CD14-positive monocyte (primary cell): ENCODE measurements around the gene PSMB7. TPM values are rescaled to one million over a fixed set of nuclear protein-coding genes. Genes with fewer than 3 reads are reported as not detected.

Source experiments
- DNase-seq, 3 donors: peaks; one replicate each; pipeline ENCODE4 v3.0.0-alpha.2; 2011 to 2022
- H2AFZ ChIP-seq: 2 replicates; pipeline ENCODE4 v1.6.0; 2012; ENCODE audit warnings: mild to moderate bottlenecking, low read depth, low read length, inconsistent platforms; ENCODE audit not compliant: insufficient read depth, poor library complexity, severe bottlenecking
- H3K27ac ChIP-seq, 2 donors: 1 replicate in 1 of 2; 2 replicates in 1 of 2; pipeline ENCODE4 v1.5.1; 2012 to 2013; ENCODE audit warnings: low read length in 2 of 2, control low read depth in 1 of 2, inconsistent platforms in 1 of 2, low read depth in 1 of 2, mild to moderate bottlenecking in 1 of 2
- H3K27me3 ChIP-seq, 2 donors: one replicate each; pipeline versions ENCODE4 v1.6.0 to v1.6.1; 2011 to 2013; ENCODE audit warnings: low read length in 2 of 2; ENCODE audit not compliant: control insufficient read depth in 2 of 2, insufficient read depth in 2 of 2
- H3K36me3 ChIP-seq, 2 donors: replicated peaks in 1 of 2; 1 replicate in 1 of 2; 2 replicates in 1 of 2; pipeline versions ENCODE4 v1.5.1 to v1.6.1; 2012 to 2013; ENCODE audit warnings: low read length in 2 of 2, control low read depth in 1 of 2, inconsistent platforms in 1 of 2, mild to moderate bottlenecking in 1 of 2; ENCODE audit not compliant: insufficient read depth in 2 of 2, control insufficient read depth in 1 of 2
- H3K4me1 ChIP-seq, 2 donors: 1 replicate in 1 of 2; 2 replicates in 1 of 2; pipeline versions ENCODE4 v1.5.1 to v1.6.1; 2012 to 2013; ENCODE audit warnings: low read length in 2 of 2, control low read depth in 1 of 2, inconsistent platforms in 1 of 2, mild to moderate bottlenecking in 1 of 2, moderate library complexity in 1 of 2; ENCODE audit not compliant: insufficient read depth in 2 of 2, control insufficient read depth in 1 of 2
- H3K4me2 ChIP-seq: replicated peaks from 2 replicates; pipeline ENCODE3; 2012; ENCODE audit warnings: low read length, moderate library complexity, mild to moderate bottlenecking; ENCODE audit not compliant: poor library complexity, severe bottlenecking; ENCODE audit errors: extremely low read depth
- H3K4me3 ChIP-seq, 3 experiments: fragments of 200-600 bp in 1 of 3; sonication (generic) in 1 of 3; replicated peaks in 1 of 3; 1 replicate in 2 of 3; 2 replicates in 1 of 3; pipeline ENCODE4 v1.5.1; 2011 to 2013; ENCODE audit warnings: low read length in 3 of 3, mild to moderate bottlenecking in 3 of 3, control low read depth in 2 of 3, low read depth in 2 of 3, inconsistent platforms in 1 of 3, moderate library complexity in 1 of 3
- H3K79me2 ChIP-seq: 2 replicates; pipeline ENCODE4 v1.6.0; 2012; ENCODE audit warnings: mild to moderate bottlenecking, control low read depth, inconsistent platforms, low read length, moderate library complexity; ENCODE audit not compliant: insufficient read depth
- H3K9ac ChIP-seq: 2 replicates; pipeline ENCODE4 v1.6.0; 2017; ENCODE audit warnings: low read length, mild to moderate bottlenecking; ENCODE audit not compliant: insufficient read depth, poor library complexity, severe bottlenecking
- H3K9me3 ChIP-seq, 2 donors: replicated peaks in 1 of 2; 1 replicate in 1 of 2; 2 replicates in 1 of 2; pipeline versions ENCODE4 v1.5.1 to v1.6.1; 2012 to 2013; ENCODE audit warnings: low read length in 2 of 2, control low read depth in 1 of 2; ENCODE audit not compliant: control insufficient read depth in 1 of 2, insufficient read depth in 1 of 2
- H4K20me1 ChIP-seq: 2 replicates; pipeline ENCODE4 v1.6.0; 2012; ENCODE audit warnings: mild to moderate bottlenecking, low read length, control low read depth, moderate library complexity; ENCODE audit not compliant: insufficient read depth
- H3K27ac Mint-ChIP-seq, 7 donors: one replicate each; pipeline ENCODE4 v1.8.0; 2020; ENCODE audit warnings: mild to moderate bottlenecking in 7 of 7, mixed read lengths in 7 of 7, moderate library complexity in 6 of 7, inconsistent platforms in 2 of 7
- H3K27me3 Mint-ChIP-seq, 3 donors: one replicate each; pipeline ENCODE4 v1.8.0; 2021 to 2022; ENCODE audit warnings: low read depth in 3 of 3, mild to moderate bottlenecking in 3 of 3, mixed read lengths in 3 of 3, moderate library complexity in 3 of 3, inconsistent platforms in 1 of 3
- H3K36me3 Mint-ChIP-seq, 2 donors: one replicate each; pipeline ENCODE4 v1.8.0; 2020; ENCODE audit warnings: mixed read lengths in 2 of 2, inconsistent platforms in 1 of 2, mild to moderate bottlenecking in 1 of 2
- H3K4me1 Mint-ChIP-seq: one replicate; pipeline ENCODE4 v1.8.0; 2020; ENCODE audit warnings: mild to moderate bottlenecking, mixed read lengths
- H3K4me3 Mint-ChIP-seq, 2 donors: one replicate each; pipeline ENCODE4 v1.8.0; 2020; ENCODE audit warnings: mild to moderate bottlenecking in 2 of 2, mixed read lengths in 2 of 2, moderate library complexity in 1 of 2
- H3K9me3 Mint-ChIP-seq, 7 donors: one replicate each; pipeline ENCODE4 v1.8.0; 2020 to 2022; ENCODE audit warnings: mixed read lengths in 7 of 7, mild to moderate bottlenecking in 6 of 7, moderate library complexity in 6 of 7, inconsistent platforms in 2 of 7
- WGBS: methylation state at CpG from one replicate; pipeline ENCODE4 v1.1.5; 2013; ENCODE audit warnings: missing lambda C conversion rate; ENCODE audit not compliant: insufficient coverage; 5-methylcytosine and 5-hydroxymethylcytosine counted together
- intact Hi-C, 2 donors: fragments of 100-400 bp; cut with micrococcal nuclease; formaldehyde crosslinking; loops; one replicate each; pipeline versions ENCODE4 v1.15.0 to v1.15.1; 2023
- polyA plus RNA-seq, 3 donors: library from polyadenylated mRNA; depleted of rRNA in 1 of 3; unstranded in 2 of 3; stranded (reverse) in 1 of 3; fragments of 300-500 nt in 2 of 3; fragments of >200 nt in 1 of 3; fragmentation: Illumina TruSeq in 2 of 3; gene quantifications; 1 replicate in 2 of 3; 2 replicates in 1 of 3; pipeline ENCODE4 v1.2.3, GENCODE V29; 2012 to 2021
- TF ChIP-seq, protein P1 (sequence below): fragments of 200-600 bp; IDR thresholded peaks from one replicate; pipeline ENCODE4 v1.8.0; 2022; ENCODE audit warnings: antibody characterized with exemption, mild to moderate bottlenecking

The PSMB7 gene
- polyA plus RNA-seq, 3 donors, result 129 to 194 (median 191) TPM

DNA sequence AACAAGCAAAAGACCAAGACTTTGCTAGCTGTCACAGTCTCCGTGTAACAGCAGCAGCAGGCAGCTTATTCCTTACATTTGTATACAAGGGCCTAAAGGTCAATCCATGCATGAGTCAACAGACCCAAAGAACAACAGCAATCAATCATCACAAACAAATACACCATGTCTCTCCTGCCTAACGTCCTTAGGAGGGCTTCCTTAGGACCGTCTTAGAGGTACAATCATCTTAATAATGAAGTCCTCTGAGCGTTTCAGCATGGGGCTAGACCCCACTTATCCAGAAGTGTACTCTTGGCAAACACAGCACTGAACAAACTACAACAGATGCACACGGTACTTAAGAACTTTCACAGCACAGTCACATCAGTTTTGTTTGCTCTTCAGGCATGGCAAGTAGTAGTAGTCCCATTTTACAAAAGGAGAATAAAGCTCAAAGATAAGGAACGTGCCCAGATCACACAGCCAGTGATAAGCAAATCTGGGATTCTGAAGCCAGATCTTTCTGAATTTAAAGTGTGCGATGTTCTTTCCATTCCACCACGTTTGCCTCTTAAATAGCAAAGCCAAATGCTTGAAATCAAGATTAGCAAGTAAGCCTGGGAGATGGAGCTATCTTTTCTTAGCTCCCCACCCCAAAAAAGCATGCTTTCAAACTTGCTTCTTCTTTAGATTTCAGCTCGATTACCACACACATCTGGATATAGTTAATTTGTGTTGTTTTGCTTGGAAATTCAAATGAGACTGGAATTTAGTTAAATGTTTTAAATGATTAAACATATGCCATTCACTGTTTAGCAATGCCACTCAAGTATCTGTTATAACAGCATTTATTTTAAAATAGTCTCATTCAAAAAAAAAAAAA, 24.2 kb downstream of the PSMB7 start:
- H3K4me1 ChIP-seq, result peaks cover 77 to 89% of the 10 kb centered on the region in 2 donors
- H4K20me1 ChIP-seq, result peaks cover 16% of the 10 kb centered on the region
- intact Hi-C loops, result no loop called here
- Mint-ChIP-seq H3K4me1 (peaks cover 90% of the 10 kb centered on the region), H3K27me3 (no peaks in the 10 kb centered on the region), H3K27ac (peak overlapping the region in 3 of 7 donors; percentile 17 to 74 (median 72)), H3K36me3 (peaks cover 11 to 13% of the 10 kb centered on the region in 2 donors), H3K4me3 (no peak overlapping the region), H3K9me3 (no peaks in the 10 kb centered on the region)
- no peaks in the 10 kb centered on the region for H3K9me3 ChIP-seq
- peaks cover 84% of the 10 kb centered on the region for H3K79me2 ChIP-seq
- DNase-seq, result no peak
- H3K36me3 ChIP-seq, result peaks cover 0 to 5% of the 10 kb centered on the region in 2 donors
- WGBS, result 84% methylated on average over 7 of the region's 9 CpGs
- TF ChIP-seq, protein P1, sequence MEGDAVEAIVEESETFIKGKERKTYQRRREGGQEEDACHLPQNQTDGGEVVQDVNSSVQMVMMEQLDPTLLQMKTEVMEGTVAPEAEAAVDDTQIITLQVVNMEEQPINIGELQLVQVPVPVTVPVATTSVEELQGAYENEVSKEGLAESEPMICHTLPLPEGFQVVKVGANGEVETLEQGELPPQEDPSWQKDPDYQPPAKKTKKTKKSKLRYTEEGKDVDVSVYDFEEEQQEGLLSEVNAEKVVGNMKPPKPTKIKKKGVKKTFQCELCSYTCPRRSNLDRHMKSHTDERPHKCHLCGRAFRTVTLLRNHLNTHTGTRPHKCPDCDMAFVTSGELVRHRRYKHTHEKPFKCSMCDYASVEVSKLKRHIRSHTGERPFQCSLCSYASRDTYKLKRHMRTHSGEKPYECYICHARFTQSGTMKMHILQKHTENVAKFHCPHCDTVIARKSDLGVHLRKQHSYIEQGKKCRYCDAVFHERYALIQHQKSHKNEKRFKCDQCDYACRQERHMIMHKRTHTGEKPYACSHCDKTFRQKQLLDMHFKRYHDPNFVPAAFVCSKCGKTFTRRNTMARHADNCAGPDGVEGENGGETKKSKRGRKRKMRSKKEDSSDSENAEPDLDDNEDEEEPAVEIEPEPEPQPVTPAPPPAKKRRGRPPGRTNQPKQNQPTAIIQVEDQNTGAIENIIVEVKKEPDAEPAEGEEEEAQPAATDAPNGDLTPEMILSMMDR, result no peak
- no peak overlapping the region for H3K4me3 ChIP-seq
- H3K27me3 ChIP-seq, result no peaks in the 10 kb centered on the region
- no peak overlapping the region for H3K4me2 ChIP-seq
- H2AFZ ChIP-seq, result no peak overlapping the region
- peak overlapping the region in 1 of 2 donors; percentile 76 for H3K27ac ChIP-seq
- no peak overlapping the region for H3K9ac ChIP-seq

DNA sequence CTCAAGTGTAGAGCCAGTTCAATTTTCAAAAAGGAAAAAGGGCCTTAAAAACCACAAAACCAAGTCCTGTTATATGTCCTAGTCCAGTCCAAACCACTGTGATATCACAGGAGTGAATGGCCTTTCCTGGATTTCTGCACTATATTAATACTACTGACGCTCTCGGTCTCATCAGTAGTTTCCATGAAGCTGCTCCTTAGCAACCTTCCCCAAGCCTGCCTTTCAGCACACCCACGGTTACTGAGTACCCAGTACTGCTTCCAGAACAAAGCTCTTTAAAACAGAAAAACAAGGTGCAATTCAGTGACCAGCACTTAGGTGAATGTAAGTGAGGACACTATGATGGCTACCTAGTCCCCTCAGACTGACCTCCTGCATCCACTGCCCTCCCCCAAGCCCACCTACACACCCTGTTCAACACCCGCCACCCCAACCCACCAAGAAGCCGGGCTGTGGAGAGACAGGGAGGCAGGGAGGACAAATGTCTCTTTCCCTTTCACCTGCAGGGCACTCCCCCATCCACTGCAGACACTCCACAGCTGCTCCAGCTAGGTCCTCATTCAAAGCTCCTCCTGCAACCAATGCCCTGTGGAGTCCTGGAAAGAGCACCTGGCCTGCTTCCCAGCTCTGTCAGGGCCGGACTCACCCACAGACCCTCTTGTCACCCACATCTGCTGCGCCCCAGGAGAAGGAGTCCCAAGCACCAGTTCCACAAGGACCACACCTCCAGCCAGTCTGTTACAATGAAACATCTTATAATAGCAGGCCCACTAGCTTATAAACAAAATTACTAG, 25.9 kb downstream of the PSMB7 start:
- peaks cover 86% of the 10 kb centered on the region for H3K79me2 ChIP-seq
- no peaks in the 10 kb centered on the region for H3K9me3 ChIP-seq
- H3K36me3 ChIP-seq, result peaks cover 1 to 2% of the 10 kb centered on the region in 2 donors
- H3K4me1 ChIP-seq, result peaks cover 75 to 91% of the 10 kb centered on the region in 2 donors
- TF ChIP-seq, protein P1, result no peak
- 94% methylated on average over 2 of the region's 7 CpGs for WGBS
- H3K27ac ChIP-seq, result peak overlapping the region in 1 of 2 donors; percentile 68
- Mint-ChIP-seq H3K27me3 (no peaks in the 10 kb centered on the region), H3K9me3 (no peaks in the 10 kb centered on the region), H3K4me1 (peaks cover 90% of the 10 kb centered on the region), H3K27ac (peak overlapping the region in 5 of 7 donors; percentile 2 to 43 (median 33)), H3K36me3 (peaks cover 15 to 17% of the 10 kb centered on the region in 2 donors), H3K4me3 (no peak overlapping the region)
- no peak overlapping the region for H3K9ac ChIP-seq
- H3K4me2 ChIP-seq, result no peak overlapping the region
- no peaks in the 10 kb centered on the region for H3K27me3 ChIP-seq
- no peak overlapping the region for H2AFZ ChIP-seq
- peaks cover 28% of the 10 kb centered on the region for H4K20me1 ChIP-seq
- no peak for DNase-seq
- intact Hi-C loops, result no loop called here
- no peak overlapping the region for H3K4me3 ChIP-seq
